ENCODE measurements around the gene MGAT3. TPM values are rescaled to one million over a fixed set of nuclear protein-coding genes. Genes with fewer than 3 reads are reported as not detected.

Gene MGAT3, protein sequence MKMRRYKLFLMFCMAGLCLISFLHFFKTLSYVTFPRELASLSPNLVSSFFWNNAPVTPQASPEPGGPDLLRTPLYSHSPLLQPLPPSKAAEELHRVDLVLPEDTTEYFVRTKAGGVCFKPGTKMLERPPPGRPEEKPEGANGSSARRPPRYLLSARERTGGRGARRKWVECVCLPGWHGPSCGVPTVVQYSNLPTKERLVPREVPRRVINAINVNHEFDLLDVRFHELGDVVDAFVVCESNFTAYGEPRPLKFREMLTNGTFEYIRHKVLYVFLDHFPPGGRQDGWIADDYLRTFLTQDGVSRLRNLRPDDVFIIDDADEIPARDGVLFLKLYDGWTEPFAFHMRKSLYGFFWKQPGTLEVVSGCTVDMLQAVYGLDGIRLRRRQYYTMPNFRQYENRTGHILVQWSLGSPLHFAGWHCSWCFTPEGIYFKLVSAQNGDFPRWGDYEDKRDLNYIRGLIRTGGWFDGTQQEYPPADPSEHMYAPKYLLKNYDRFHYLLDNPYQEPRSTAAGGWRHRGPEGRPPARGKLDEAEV
- 0.25 and 0.49 TPM in 2 replicates for total RNA-seq

DNA sequence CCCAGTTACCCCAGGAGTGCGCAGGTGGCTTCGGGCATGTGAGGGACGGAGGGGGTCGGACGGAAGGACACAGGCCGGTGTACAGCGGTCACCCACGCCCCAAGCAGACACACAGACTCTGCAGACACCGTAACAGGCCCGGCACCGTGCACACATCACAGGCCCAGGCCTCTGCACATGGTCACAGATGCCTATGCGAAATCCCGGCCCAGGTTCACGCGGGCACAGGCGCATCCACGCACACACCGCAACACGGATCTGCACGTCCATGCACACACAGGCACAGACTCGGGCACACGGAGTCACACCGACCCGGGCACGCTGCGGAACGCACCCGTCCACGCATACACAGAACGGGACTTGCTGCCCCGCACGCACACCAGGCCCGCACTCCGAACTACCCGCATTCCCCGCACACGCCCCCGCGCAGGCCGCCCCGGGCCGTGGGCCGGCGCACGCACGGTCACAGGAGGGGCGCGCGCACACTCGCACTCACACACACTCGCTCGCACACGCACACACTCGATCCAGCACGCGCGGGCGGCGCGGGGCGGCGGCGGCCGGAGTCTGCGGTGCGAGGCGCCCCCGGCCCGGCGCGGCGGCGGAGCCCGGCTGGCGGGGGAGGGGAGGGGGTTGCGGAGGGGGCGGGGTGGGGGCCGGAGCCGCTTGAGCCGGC is at the start of gene MGAT3:
MGAT3 (plus strand) TSS at position 491 of the 676 bp plus-strand sequence. CDS start 30,336 bp downstream, outside the sequence.

DNA sequence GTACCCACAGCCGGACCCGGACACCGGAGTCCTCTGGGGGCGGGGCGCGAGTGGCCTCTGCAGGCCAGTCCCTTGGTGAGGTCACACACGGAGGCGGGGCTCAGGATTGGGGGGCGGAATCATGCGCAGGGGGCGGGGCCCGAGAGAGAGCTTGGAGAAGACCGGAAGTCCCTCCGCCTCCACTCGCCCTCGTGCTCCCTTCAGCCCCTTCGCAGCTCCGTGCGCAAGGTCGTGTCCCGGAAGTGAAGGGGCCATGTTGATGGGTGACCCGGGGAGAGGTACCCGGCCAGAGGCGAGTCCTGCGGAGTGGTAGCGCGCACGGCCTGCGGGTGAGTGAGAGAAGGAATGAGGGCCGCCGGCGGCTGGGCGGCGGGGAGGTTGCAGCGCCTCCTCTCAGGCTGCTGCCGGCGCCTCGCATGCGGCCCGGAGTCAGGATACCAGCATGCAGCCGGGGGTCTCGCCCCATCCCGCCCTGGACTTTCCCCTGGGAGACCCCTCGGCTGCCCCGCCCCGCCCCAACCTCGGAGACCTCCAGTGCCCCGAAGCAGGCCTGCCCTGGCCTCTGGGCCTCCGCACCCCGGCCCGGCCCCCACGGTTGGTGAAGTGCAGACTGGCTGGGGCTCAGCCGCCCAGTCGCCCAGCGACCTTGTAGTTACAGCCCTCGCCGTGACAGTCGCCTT is 45.4 kb downstream of the MGAT3 start, which contains the start of gene MIEF1:
MIEF1 (plus strand) TSS at position 182 of the 680 bp plus-strand sequence. CDS start 9,005 bp downstream, outside the sequence.

DNA sequence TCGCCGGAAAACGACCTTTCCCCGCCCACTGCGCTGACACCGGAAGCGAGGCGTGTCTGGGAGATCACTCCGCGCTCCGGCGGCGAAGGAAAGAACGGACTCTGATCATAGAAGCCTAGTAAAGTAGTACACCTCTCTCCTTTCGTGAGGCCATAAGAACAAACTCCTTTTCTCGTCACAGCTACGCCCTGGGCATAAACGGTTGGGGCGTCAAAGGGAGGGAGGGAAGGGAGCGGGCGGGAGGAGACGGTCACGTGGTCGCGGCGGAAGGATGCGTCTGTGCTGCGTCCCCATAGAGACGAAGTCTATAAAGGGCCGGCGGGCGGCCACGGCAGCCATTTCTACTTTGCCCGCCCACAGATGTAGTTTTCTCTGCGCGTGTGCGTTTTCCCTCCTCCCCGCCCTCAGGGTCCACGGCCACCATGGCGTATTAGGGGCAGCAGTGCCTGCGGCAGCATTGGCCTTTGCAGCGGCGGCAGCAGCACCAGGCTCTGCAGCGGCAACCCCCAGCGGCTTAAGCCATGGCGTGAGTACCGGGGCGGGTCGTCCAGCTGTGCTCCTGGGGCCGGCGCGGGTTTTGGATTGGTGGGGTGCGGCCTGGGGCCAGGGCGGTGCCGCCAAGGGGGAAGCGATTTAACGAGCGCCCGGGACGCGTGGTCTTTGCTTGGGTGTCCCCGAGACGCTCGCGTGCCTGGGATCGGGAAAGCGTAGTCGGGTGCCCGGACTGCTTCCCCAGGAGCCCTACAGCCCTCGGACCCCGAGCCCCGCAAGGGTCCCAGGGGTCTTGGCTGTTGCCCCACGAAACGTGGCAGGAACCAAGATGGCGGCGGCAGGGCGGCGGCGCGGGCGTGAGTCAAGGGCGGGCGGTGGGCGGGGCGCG is 63.7 kb downstream of the MGAT3 start, which contains the start of gene ATF4:
ATF4 (plus strand) TSS at position 337 of the 880 bp plus-strand sequence. CDS start 884 bp downstream, outside the sequence.

DNA sequence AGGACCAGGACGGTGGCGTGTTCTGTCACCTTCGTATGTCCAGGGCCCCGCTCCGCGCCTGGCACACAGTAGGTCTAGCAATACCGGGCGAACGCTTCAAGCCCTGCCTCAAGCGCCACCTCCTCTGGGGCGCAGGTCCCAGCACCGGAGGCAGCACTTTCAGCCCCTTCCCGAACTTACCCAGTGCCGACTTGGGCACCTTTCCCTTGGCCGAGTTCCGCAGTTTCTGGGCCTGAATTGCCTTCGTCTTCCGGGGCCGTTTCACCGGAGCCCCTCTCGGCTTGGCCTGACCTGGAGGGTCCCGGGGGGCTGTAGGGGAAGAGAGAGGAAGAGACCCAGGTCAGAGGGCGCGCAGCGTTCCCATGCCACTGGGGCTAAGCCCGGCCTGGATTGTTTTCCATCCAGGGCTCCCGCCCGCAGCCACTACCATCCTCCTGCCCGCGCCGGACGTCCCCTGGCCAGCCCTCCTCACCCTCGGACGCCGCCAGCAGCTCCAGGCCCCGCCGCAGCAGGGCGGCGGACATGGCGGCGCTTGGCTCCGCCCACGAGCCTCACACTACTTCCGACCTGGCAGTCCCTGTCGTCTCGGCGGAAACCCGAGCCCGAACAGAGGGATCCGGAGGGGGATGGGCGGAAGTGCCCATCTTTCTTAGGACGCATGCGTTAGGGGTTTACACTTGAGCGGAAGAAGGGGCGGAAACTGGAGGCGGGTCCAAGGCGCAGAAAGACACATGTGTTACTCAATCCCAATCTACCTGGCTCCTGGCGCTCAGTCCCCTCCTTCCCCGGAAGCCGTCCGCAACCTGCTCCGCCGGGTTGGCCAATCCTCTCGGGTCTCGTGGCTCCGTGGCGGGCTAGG is 75.6 kb downstream of the MGAT3 start, which contains the start of gene RPS19BP1:
RPS19BP1 (minus strand) TSS at position 534 of the 859 bp plus-strand sequence; CDS start at position 524, 10 bp downstream.

Other genes with a start within 250 kb of the MGAT3 start
- 3.8 and 4.2 TPM in 2 replicates for gene PDGFB, start 212.0 kb upstream of the MGAT3 start, total RNA-seq
- 2,999 and 3,236 TPM in 2 replicates for gene RPL3, start 137.4 kb upstream of the MGAT3 start, total RNA-seq
- gene SYNGR1, start 107.0 kb upstream of the MGAT3 start, total RNA-seq: 7.8 and 10.9 TPM in 2 replicates
- 17.0 and 18.1 TPM in 2 replicates for gene TAB1, start 57.2 kb upstream of the MGAT3 start, total RNA-seq
- gene MIEF1, start 45.3 kb downstream of the MGAT3 start, total RNA-seq: 15.4 and 19.0 TPM in 2 replicates
- gene ATF4, start 63.5 kb downstream of the MGAT3 start, total RNA-seq: 234 and 262 TPM in 2 replicates
- gene RPS19BP1, start 75.7 kb downstream of the MGAT3 start, total RNA-seq: 77.7 and 80.4 TPM in 2 replicates
- gene CACNA1I, start 113.7 kb downstream of the MGAT3 start, total RNA-seq: not detected in 2 replicates

All from cardiac ventricle fibroblast (primary cell).